HCT116 (cell line): Measurements from ENCODE around the gene GNA12. TPM values are rescaled to one million over a fixed set of nuclear protein-coding genes. Genes with fewer than 3 reads are reported as not detected.

Experiments used
- ATAC-seq: fragments of 200-7000 bp; cut with Tn5 transposase; 2 replicates; pipeline ENCODE4 v1.9.1; 2020; ENCODE audit warnings: mild to moderate bottlenecking, moderate library complexity
- BruUV-seq: library from RNA; stranded (reverse); fragments of 400-500 nt; replicated peaks from 2 replicates; lab custom pipeline; 2021; lab: Mats Ljungman, UMichigan
- CTCF ChIA-PET: fragments of 300-600 bp; sonication (Branson Sonifier 250); formaldehyde crosslinking; loops from one replicate; lab custom pipeline; 2021; ENCODE audit warnings: antibody characterized with exemption; lab: Charles Lee
- POLR2A ChIA-PET: fragments of 300-600, 350-600 bp; sonication (Branson Sonifier 250); formaldehyde crosslinking; loops from one replicate; lab custom pipeline; 2021; ENCODE audit warnings: antibody characterized with exemption; lab: Charles Lee
- RAD21 ChIA-PET, 2 experiments: fragments of 300-600 bp; sonication (Branson Sonifier 250); formaldehyde crosslinking; loops; one replicate each; lab custom pipeline; 2023; ENCODE audit warnings: low total read pairs in 2 of 2; ENCODE audit not compliant: uncharacterized antibody in 2 of 2, unreplicated experiment in 2 of 2, low non-redundant PET in 1 of 2; lab: Charles Lee
- DNase-seq: peaks from one replicate; pipeline ENCODE4 v3.0.0-alpha.2; 2010; ENCODE audit warnings: low read depth, low spot score
- H2AFZ ChIP-seq: fragments of 200-600 bp; shearing (Covaris generic), sonication (generic); 2 replicates; pipeline ENCODE4 v1.6.1; 2017; ENCODE audit warnings: low read depth, mixed run types, mixed read lengths, antibody characterized with exemption, low read length; ENCODE audit not compliant: poor library complexity, severe bottlenecking
- H3K27ac ChIP-seq: 2 replicates; pipeline ENCODE4 v1.5.1; 2012; ENCODE audit warnings: low read depth, low read length
- H3K27me3 ChIP-seq: fragments of 200-600 bp; sonication (generic); 2 replicates; pipeline ENCODE4 v1.6.1; 2016; ENCODE audit warnings: mixed run types, low read length, mixed read lengths; ENCODE audit not compliant: insufficient read depth
- H3K36me3 ChIP-seq, 2 experiments: fragments of 200-500 bp in 1 of 2; fragments of 200-600 bp in 1 of 2; sonication (Bioruptor generic) in 1 of 2; sonication (generic) in 1 of 2; 2 replicates each; pipeline versions ENCODE4 v1.5.1 to v1.6.1; 2014 to 2016; ENCODE audit warnings: low read length in 2 of 2, inconsistent platforms in 1 of 2, mixed read lengths in 1 of 2, mixed run types in 1 of 2; ENCODE audit not compliant: insufficient read depth in 2 of 2, control insufficient read depth in 1 of 2
- H3K4me1 ChIP-seq, 2 experiments: fragments of 200-600 bp in 1 of 2; sonication (generic) in 1 of 2; 2 replicates each; pipeline versions ENCODE4 v1.5.1 to v1.6.1; 2012 to 2017; ENCODE audit warnings: low read length in 2 of 2, inconsistent platforms in 1 of 2, mild to moderate bottlenecking in 1 of 2, mixed read lengths in 1 of 2, mixed run types in 1 of 2, moderate library complexity in 1 of 2; ENCODE audit not compliant: insufficient read depth in 2 of 2, control insufficient read depth in 1 of 2
- H3K4me2 ChIP-seq: fragments of 200-600 bp; sonication (generic); 2 replicates; pipeline ENCODE4 v1.6.1; 2017; ENCODE audit warnings: mixed run types, low read length, mixed read lengths
- H3K4me3 ChIP-seq, 2 experiments: fragments of 200-600 bp in 1 of 2; sonication (generic) in 1 of 2; replicated peaks in 1 of 2; 2 replicates each; pipeline ENCODE4 v1.5.1; 2011 to 2016; ENCODE audit warnings: low read length in 2 of 2, control low read depth in 1 of 2, low read depth in 1 of 2, mild to moderate bottlenecking in 1 of 2, mixed read lengths in 1 of 2, mixed run types in 1 of 2
- H3K79me2 ChIP-seq: fragments of 200-600 bp; sonication (generic); 2 replicates; pipeline ENCODE4 v1.6.1; 2017; ENCODE audit warnings: mild to moderate bottlenecking, mixed run types, low read length, moderate library complexity, mixed read lengths; ENCODE audit not compliant: insufficient read depth
- H3K9ac ChIP-seq: fragments of 200-600 bp; sonication (generic); 2 replicates; pipeline ENCODE4 v1.6.1; 2016; ENCODE audit warnings: low read length, mixed read lengths
- H3K9me2 ChIP-seq: fragments of 200-600 bp; sonication (generic), shearing (Covaris generic); 2 replicates; pipeline ENCODE4 v1.6.1; 2017; ENCODE audit warnings: mixed run types, mild to moderate bottlenecking, moderate library complexity; ENCODE audit not compliant: insufficient read depth
- H3K9me3 ChIP-seq, 2 experiments: fragments of 200-500 bp in 1 of 2; fragments of 200-600 bp in 1 of 2; sonication (Bioruptor generic) in 1 of 2; sonication (generic) in 1 of 2; 2 replicates each; pipeline ENCODE4 v1.6.1; 2014 to 2017; ENCODE audit warnings: low read length in 2 of 2, mixed read lengths in 2 of 2, inconsistent platforms in 1 of 2, low read depth in 1 of 2, mild to moderate bottlenecking in 1 of 2, mixed run types in 1 of 2, moderate library complexity in 1 of 2; ENCODE audit not compliant: control insufficient read depth in 1 of 2, insufficient read depth in 1 of 2
- H4K20me1 ChIP-seq: fragments of 200-600 bp; sonication (generic), shearing (Covaris generic); 2 replicates; pipeline ENCODE4 v1.6.1; 2017; ENCODE audit warnings: mixed run types, mild to moderate bottlenecking, moderate library complexity; ENCODE audit not compliant: insufficient read depth
- CBX3 ChIP-seq: IDR thresholded peaks from 2 replicates; pipeline ENCODE4 v1.6.1; 2012; ENCODE audit warnings: low read depth
- EZH2phosphoT487 ChIP-seq: fragments of 200-600 bp; IDR thresholded peaks from 2 replicates; pipeline ENCODE4 v1.6.1; 2018; ENCODE audit warnings: antibody characterized with exemption, borderline replicate concordance
- FOSL1 ChIP-seq: IDR thresholded peaks from 2 replicates; pipeline ENCODE4 v1.6.1; 2012; ENCODE audit warnings: low read depth
- JUND ChIP-seq: IDR thresholded peaks from 2 replicates; pipeline ENCODE4 v1.6.1; 2012
- SRF ChIP-seq: IDR thresholded peaks from 2 replicates; pipeline ENCODE4 v1.6.1; 2012; ENCODE audit warnings: low read depth
- TCF7L2 ChIP-seq: IDR thresholded peaks from 2 replicates; pipeline ENCODE4 v1.7.0; 2011; ENCODE audit warnings: borderline replicate concordance, inconsistent platforms; ENCODE audit not compliant: insufficient read depth, insufficient read length; ENCODE audit errors: extremely low read depth
- intact Hi-C: fragments of 100-400 bp; cut with micrococcal nuclease; formaldehyde crosslinking; loops from 2 replicates; pipeline ENCODE4 v1.10.0; 2022
- total RNA-seq: library from RNA; stranded (reverse); gene quantifications from one replicate; pipeline ENCODE4 v1.2.1, GENCODE V29; 2021; ENCODE audit not compliant: unreplicated experiment
- TF ChIP-seq, protein P1 (sequence below): IDR thresholded peaks from 2 replicates; pipeline ENCODE4 v1.6.1; 2011; ENCODE audit warnings: mild to moderate bottlenecking, low read length, moderate library complexity; ENCODE audit not compliant: insufficient replicate concordance; ENCODE audit errors: extremely low read depth
- TF ChIP-seq, protein P2 (sequence below), 3 experiments: fragments of 200-600 bp in 1 of 3; sonication (generic) in 1 of 3; IDR thresholded peaks in 2 of 3; conservative IDR thresholded peaks in 1 of 3; 2 replicates each; pipeline ENCODE4 v1.5.1; 2012 to 2017; ENCODE audit warnings: low read depth in 2 of 3, low read length in 2 of 3, antibody characterized with exemption in 1 of 3, borderline replicate concordance in 1 of 3, control low read depth in 1 of 3, mild to moderate bottlenecking in 1 of 3, mixed read lengths in 1 of 3, mixed run types in 1 of 3, moderate library complexity in 1 of 3; ENCODE audit not compliant: insufficient read depth in 1 of 3

Gene GNA12
- total RNA-seq, 1 experiment from 2014 or later, result 32.6 TPM

DNA sequence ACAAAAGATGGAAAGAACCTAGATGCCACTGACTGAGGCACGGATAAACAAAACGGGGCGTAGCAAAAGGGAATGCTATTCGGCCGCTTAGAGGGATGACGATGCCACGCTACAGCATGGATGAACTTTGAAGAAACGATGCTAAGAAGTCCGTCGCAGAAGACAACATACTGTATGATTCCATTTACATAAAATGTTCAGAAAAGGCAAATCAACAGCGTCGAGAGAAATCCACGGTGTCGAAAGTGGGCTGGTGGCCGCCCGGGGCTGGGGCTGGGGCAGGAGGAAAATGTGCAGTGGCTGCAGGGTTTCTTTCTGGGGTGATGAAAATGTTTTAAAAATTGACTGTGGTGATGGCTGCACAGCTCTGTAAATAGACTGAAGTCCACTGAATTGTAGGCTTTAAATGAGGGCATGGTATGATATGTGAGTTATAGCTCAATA lies 24.1 kb downstream of the GNA12 start:
- no peak for TF ChIP-seq SRF
- TF ChIP-seq EZH2phosphoT487, result no peak
- TF ChIP-seq CBX3, result no peak
- no peak for TF ChIP-seq JUND
- TF ChIP-seq, protein P1, sequence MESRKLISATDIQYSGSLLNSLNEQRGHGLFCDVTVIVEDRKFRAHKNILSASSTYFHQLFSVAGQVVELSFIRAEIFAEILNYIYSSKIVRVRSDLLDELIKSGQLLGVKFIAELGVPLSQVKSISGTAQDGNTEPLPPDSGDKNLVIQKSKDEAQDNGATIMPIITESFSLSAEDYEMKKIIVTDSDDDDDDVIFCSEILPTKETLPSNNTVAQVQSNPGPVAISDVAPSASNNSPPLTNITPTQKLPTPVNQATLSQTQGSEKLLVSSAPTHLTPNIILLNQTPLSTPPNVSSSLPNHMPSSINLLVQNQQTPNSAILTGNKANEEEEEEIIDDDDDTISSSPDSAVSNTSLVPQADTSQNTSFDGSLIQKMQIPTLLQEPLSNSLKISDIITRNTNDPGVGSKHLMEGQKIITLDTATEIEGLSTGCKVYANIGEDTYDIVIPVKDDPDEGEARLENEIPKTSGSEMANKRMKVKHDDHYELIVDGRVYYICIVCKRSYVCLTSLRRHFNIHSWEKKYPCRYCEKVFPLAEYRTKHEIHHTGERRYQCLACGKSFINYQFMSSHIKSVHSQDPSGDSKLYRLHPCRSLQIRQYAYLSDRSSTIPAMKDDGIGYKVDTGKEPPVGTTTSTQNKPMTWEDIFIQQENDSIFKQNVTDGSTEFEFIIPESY, result no peak
- no peak for TF ChIP-seq TCF7L2
- TF ChIP-seq, protein P2, sequence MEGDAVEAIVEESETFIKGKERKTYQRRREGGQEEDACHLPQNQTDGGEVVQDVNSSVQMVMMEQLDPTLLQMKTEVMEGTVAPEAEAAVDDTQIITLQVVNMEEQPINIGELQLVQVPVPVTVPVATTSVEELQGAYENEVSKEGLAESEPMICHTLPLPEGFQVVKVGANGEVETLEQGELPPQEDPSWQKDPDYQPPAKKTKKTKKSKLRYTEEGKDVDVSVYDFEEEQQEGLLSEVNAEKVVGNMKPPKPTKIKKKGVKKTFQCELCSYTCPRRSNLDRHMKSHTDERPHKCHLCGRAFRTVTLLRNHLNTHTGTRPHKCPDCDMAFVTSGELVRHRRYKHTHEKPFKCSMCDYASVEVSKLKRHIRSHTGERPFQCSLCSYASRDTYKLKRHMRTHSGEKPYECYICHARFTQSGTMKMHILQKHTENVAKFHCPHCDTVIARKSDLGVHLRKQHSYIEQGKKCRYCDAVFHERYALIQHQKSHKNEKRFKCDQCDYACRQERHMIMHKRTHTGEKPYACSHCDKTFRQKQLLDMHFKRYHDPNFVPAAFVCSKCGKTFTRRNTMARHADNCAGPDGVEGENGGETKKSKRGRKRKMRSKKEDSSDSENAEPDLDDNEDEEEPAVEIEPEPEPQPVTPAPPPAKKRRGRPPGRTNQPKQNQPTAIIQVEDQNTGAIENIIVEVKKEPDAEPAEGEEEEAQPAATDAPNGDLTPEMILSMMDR (IDR thresholded peaks at IDR 0.05 in 2 of 3, conservative IDR thresholded peaks at IDR 0.05 in 1 of 3; ENCODE audit: borderline replicate concordance in 1 of 3, insufficient read depth in 1 of 3, low read depth in 2 of 3, low read length in 2 of 3), result no peak
- TF ChIP-seq FOSL1, result no peak
- Histone ChIP-seq H2AFZ (no peak overlapping the region), H3K27ac (no peak overlapping the region), H3K9ac (no peak overlapping the region), H3K9me2 (no peaks in the 10 kb centered on the region), H3K4me3 (no peak overlapping the region), H3K4me2 (no peak overlapping the region), H3K36me3 (no peaks in the 10 kb centered on the region), H3K27me3 (no peaks in the 10 kb centered on the region), H3K4me1 (peaks cover 0 to 13% of the 10 kb centered on the region in 2 experiments; a peak in 1 of 4 replicates), H3K9me3 (no peaks in the 10 kb centered on the region), H4K20me1 (no peaks in the 10 kb centered on the region; the same call in 1 of the 2 replicates), H3K79me2 (peaks cover 93% of the 10 kb centered on the region)
- no peak for ATAC-seq
- POLR2A ChIA-PET, result interaction anchor here (0.5 kb wide), 1 partner anchor 1251 kb away, joined by 3 read pairs; no protein-coding TSS in a partner anchor
- CTCF ChIA-PET, result no interaction called here
- BruUV-seq, result no TSS peak
- DNase-seq, result no peak
- intact Hi-C loops, result loop anchor here (5.0 kb wide), 1 partner anchor 98 kb away; no protein-coding TSS in a partner anchor
- RAD21 ChIA-PET, result no interaction called here
